ENCODE measurements around the gene FSD1L.
"Not testable (repeated sequence)": the region's sequence is repeated elsewhere in the genome, so short reads cannot be mapped to it uniquely, and the experiment has no call there.

The FSD1L gene

DNA sequence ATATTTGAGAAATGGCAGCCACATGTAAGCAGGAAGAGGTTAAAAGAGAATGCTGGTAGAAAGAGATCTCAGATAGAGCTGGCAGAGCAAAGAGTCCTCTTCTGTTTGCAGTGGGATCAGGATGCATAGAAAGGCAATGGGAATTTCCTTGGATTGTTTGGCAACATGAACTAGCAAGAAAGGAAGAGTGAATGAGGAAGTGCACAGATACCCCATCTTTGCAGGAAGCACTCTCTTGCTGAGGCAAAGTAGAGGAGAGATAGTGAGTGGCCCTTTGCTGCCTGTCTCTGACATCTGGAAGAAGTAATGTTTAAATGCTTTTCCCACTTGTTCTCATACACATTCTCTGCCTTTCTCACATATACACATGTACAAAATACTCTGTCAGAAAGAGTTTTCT, 124.6 kb downstream of the FSD1L start:
- no peaks in the 10 kb centered on the region for H3K4me1 ChIP-seq (ENCODE audit: control insufficient read depth, insufficient read depth, low read length, unreplicated experiment)
- H3K27ac ChIP-seq (ENCODE audit: low read depth, low read length): no peak overlapping the region
- no peak overlapping the region for H2AFZ ChIP-seq (ENCODE audit: low read length, unreplicated experiment)
- peaks cover 14% of the 10 kb centered on the region; the same call in 1 of the 2 replicates for H3K36me3 ChIP-seq (ENCODE audit: insufficient read depth, low read length)
- no peaks in the 10 kb centered on the region for H3K79me2 ChIP-seq (ENCODE audit: control insufficient read depth, insufficient read depth, low read length, unreplicated experiment)
- H3K27me3 ChIP-seq (ENCODE audit: insufficient read depth, low read length): no peaks in the 10 kb centered on the region
- H3K4me3 ChIP-seq (ENCODE audit: low read depth, low read length): no peak overlapping the region

DNA sequence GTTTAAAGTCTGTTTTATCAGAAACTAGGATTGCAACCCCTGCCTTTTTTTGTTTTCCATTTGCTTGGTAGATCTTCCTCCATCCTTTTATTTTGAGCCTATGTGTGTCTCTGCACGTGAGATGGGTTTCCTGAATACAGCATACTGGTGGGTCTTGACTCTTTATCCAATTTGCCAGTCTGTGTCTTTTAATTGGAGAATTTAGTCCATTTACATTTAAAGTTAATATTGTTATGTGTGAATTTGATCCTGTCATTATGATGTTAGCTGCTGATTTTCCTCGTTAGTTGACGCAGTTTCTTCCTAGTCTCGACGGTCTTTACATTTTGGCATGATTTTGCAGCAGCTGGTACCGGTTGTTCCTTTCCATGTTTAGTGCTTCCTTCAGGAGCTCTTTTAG, 132.1 kb downstream of the FSD1L start:
- H3K79me2 ChIP-seq (ENCODE audit: control insufficient read depth, insufficient read depth, low read length, unreplicated experiment); H3K27ac ChIP-seq (ENCODE audit: low read depth, low read length); H3K4me1 ChIP-seq (ENCODE audit: control insufficient read depth, insufficient read depth, low read length, unreplicated experiment); H3K36me3 ChIP-seq (ENCODE audit: insufficient read depth, low read length); H3K27me3 ChIP-seq (ENCODE audit: insufficient read depth, low read length); H3K4me3 ChIP-seq (ENCODE audit: low read depth, low read length); H2AFZ ChIP-seq (ENCODE audit: low read length, unreplicated experiment): not testable (repeated sequence)

DNA sequence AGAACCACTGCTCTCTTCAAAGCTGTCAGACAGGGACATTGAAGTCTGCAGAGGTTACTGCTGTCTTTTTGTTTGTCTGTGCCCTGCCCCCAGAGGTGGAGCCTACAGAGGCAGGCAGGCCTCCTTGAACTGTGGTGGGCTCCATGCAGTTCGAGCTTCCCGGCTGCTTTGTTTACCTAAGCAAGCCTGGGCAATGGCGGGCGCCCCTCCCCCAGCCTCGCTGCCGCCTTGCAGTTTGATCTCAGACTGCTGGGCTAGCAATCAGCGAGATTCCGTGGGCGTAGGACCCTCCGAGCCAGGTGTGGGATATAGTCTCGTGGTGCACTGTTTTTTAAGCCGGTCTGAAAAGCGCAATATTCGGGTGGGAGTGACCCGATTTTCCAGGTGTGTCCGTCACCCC, 133.7 kb downstream of the FSD1L start:
- not testable (repeated sequence) for H3K27me3 ChIP-seq (ENCODE audit: insufficient read depth, low read length); H3K27ac ChIP-seq (ENCODE audit: low read depth, low read length); H3K4me3 ChIP-seq (ENCODE audit: low read depth, low read length); H3K36me3 ChIP-seq (ENCODE audit: insufficient read depth, low read length); H2AFZ ChIP-seq (ENCODE audit: low read length, unreplicated experiment); H3K79me2 ChIP-seq (ENCODE audit: control insufficient read depth, insufficient read depth, low read length, unreplicated experiment); H3K4me1 ChIP-seq (ENCODE audit: control insufficient read depth, insufficient read depth, low read length, unreplicated experiment)

- H2AFZ ChIP-seq (ENCODE audit: low read length, unreplicated experiment): no peak overlapping the region
- no peaks in the 10 kb centered on the region for H3K4me1 ChIP-seq (ENCODE audit: control insufficient read depth, insufficient read depth, low read length, unreplicated experiment)
Observed at GRCh38 chr9:105593145-105593544, 145.3 kb downstream of the FSD1L start.

More at GRCh38 chr9:105593145-105593544, 145.3 kb downstream of the FSD1L start:
- no peak overlapping the region for H3K4me3 ChIP-seq (ENCODE audit: low read depth, low read length)
- H3K36me3 ChIP-seq (ENCODE audit: insufficient read depth, low read length): peaks cover 14% of the 10 kb centered on the region; the same call in 1 of the 2 replicates
- no peaks in the 10 kb centered on the region for H3K79me2 ChIP-seq (ENCODE audit: control insufficient read depth, insufficient read depth, low read length, unreplicated experiment)
- no peak overlapping the region for H3K27ac ChIP-seq (ENCODE audit: low read depth, low read length)
- no peaks in the 10 kb centered on the region for H3K27me3 ChIP-seq (ENCODE audit: insufficient read depth, low read length)

All from ACC112 (cell line).